K562 (cell line): ENCODE results near the gene SFXN3. TPM values are rescaled to one million over a fixed set of nuclear protein-coding genes. Genes with fewer than 3 reads are reported as not detected.

Source experiments
- ARID1B ChIP-seq: fragments of 450-650 bp; IDR thresholded peaks from 2 replicates; pipeline ENCODE4 v1.6.1; 2016; ENCODE audit warnings: antibody characterized with exemption, mild to moderate bottlenecking, inconsistent platforms
- HBP1 ChIP-seq: fragments of 450-650 bp; formaldehyde crosslinking; IDR thresholded peaks from 2 replicates; pipeline ENCODE4 v1.4.0; 2022; ENCODE audit warnings: missing genetic modification characterization
- HCFC1 ChIP-seq: IDR thresholded peaks from 2 replicates; pipeline ENCODE4 v1.6.1; 2012; ENCODE audit warnings: low read depth, low read length, improper control_type of control experiment
- HNRNPK ChIP-seq: fragments of 200-400 bp; formaldehyde crosslinking; IDR thresholded peaks from one replicate; pipeline ENCODE4 v1.6.1; 2018; ENCODE audit warnings: mild to moderate bottlenecking, low read depth, low read length; ENCODE audit not compliant: poor library complexity, severe bottlenecking
- MBD1 ChIP-seq: fragments of 250-450 bp; sonication (Bioruptor Pico); IDR thresholded peaks from 2 replicates; pipeline ENCODE4 v1.8.0; 2022; ENCODE audit warnings: inconsistent platforms
- MXD1 ChIP-seq: fragments of 250-450 bp; sonication (Bioruptor Pico); IDR thresholded peaks from 2 replicates; pipeline ENCODE4 v1.8.0; 2021; ENCODE audit warnings: borderline replicate concordance, mild to moderate bottlenecking, moderate library complexity; ENCODE audit not compliant: poor library complexity, severe bottlenecking
- NONO ChIP-seq, 2 experiments: fragments of 200-400 bp in 1 of 2; fragments of 450-650 bp in 1 of 2; formaldehyde crosslinking in 1 of 2; IDR thresholded peaks; 2 replicates each; pipeline ENCODE4 v1.6.1; 2017; ENCODE audit warnings: low read depth in 2 of 2, mild to moderate bottlenecking in 2 of 2, moderate library complexity in 2 of 2, low read length in 1 of 2
- NR4A1 ChIP-seq, 2 experiments: fragments of 250-450 bp in 1 of 2; fragments of 450-650 bp in 1 of 2; sonication (Bioruptor Pico) in 1 of 2; IDR thresholded peaks; 2 replicates each; pipeline versions ENCODE4 v1.4.0 to v1.6.1; 2016 to 2020; ENCODE audit warnings: mild to moderate bottlenecking in 2 of 2, missing compliant biosample characterization in 1 of 2, missing genetic modification characterization in 1 of 2, moderate library complexity in 1 of 2
- POLR2AphosphoS5 ChIP-seq: IDR thresholded peaks from 2 replicates; pipeline ENCODE4 v1.6.1; 2011; ENCODE audit warnings: mild to moderate bottlenecking, low read depth, low read length, moderate library complexity; ENCODE audit not compliant: control insufficient read depth, insufficient read depth
- PPARD ChIP-seq: fragments of 250-450 bp; sonication (Bioruptor Pico); IDR thresholded peaks from 2 replicates; pipeline ENCODE4 v1.8.0; 2022; ENCODE audit warnings: inconsistent platforms, mild to moderate bottlenecking, moderate library complexity
- REST ChIP-seq, 2 experiments: fragments of 450-650 bp; formaldehyde crosslinking in 1 of 2; IDR thresholded peaks; 2 replicates each; pipeline versions ENCODE4 v1.4.0 to v1.6.1; 2014 to 2020; ENCODE audit warnings: mild to moderate bottlenecking in 2 of 2, borderline replicate concordance in 1 of 2, low read depth in 1 of 2
- U2AF2 ChIP-seq: fragments of 200-400 bp; formaldehyde crosslinking; optimal IDR thresholded peaks from 2 replicates; pipeline ENCODE3; 2017; ENCODE audit warnings: low read depth, mild to moderate bottlenecking, low read length
- ZEB2 ChIP-seq: fragments of 450-650 bp; IDR thresholded peaks from 2 replicates; pipeline ENCODE4 v1.6.1; 2016
- ZFX ChIP-seq: sonication (generic); formaldehyde crosslinking; IDR thresholded peaks from 2 replicates; pipeline ENCODE4 v1.8.0; 2022; ENCODE audit warnings: mild to moderate bottlenecking, missing genetic modification reagents, moderate library complexity
- polyA plus RNA-seq, 8 experiments: library from polyadenylated mRNA; depleted of rRNA in 4 of 8; stranded (reverse) in 5 of 8; unstranded in 3 of 8; fragments of >200 nt; fragmentation: Nextera tagmentation in 2 of 8; fragmentation: Illumina TruSeq in 1 of 8; extraction: Ambion mirVana in 2 of 8; extraction: Trizol in 1 of 8; gene quantifications; 2 replicates each; pipeline versions ENCODE4 v1.2.1 to v1.2.3, GENCODE V29; 2011 to 2014; ENCODE audit warnings: inconsistent platforms in 1 of 8, missing spikeins in 1 of 8
- total RNA-seq, 7 experiments: library from RNA; depleted of rRNA in 6 of 7; stranded (reverse); fragments of >200 nt in 6 of 7; fragmentation: Illumina TruSeq in 2 of 7; extraction: Trizol in 2 of 7; gene quantifications; 2 replicates each; pipeline versions ENCODE4 v1.2.1 to v1.2.3, GENCODE V29; 2011 to 2021; ENCODE audit warnings: low replicate concordance in 1 of 7

Gene SFXN3
- total and polyA plus RNA-seq, 9 of the 15 experiments (the other 6 are each of a cell fraction or from before 2014, with no cell fraction given), result 0.24 to 4.6 (median 0.86) TPM

GRCh38 chr10:101060951-101061623 lies 30.1 kb downstream of the SFXN3 start (continued):
- peak; percentile 40; the same call in 1 of the 2 replicates for TF ChIP-seq REST (IDR thresholded peaks at IDR 0.05; ENCODE audit: borderline replicate concordance)
- TF ChIP-seq REST (CRISPR knock-in tag; IDR thresholded peaks at IDR 0.05; ENCODE audit: low read depth), result no peak
- no peak for TF ChIP-seq MXD1 (CRISPR knock-in tag)
- no peak for TF ChIP-seq HBP1 (CRISPR knock-in tag)
- TF ChIP-seq NR4A1 (CRISPR knock-in tag; IDR thresholded peaks at IDR 0.05), result no peak
- TF ChIP-seq NR4A1 (tag; IDR thresholded peaks at IDR 0.05), result no peak
- peak; percentile 23 to 43; a peak in 1 of 4 replicates for TF ChIP-seq NONO (IDR thresholded peaks at IDR 0.05; ENCODE audit: low read depth in 2 of 2, low read length in 1 of 2)
- TF ChIP-seq ZFX (CRISPR knock-in tag), result peak; percentile 81
- peak; percentile 41; the same call in 1 of the 2 replicates for TF ChIP-seq ARID1B
- no peak for TF ChIP-seq MBD1 (CRISPR knock-in tag)
- TF ChIP-seq ZEB2, result no peak
- no peak for TF ChIP-seq HCFC1
- no peak for TF ChIP-seq PPARD
- peak; percentile 42; the same call in 1 of the 2 replicates for TF ChIP-seq POLR2AphosphoS5
- no peak for TF ChIP-seq U2AF2
- TF ChIP-seq HNRNPK, result peak; percentile 26
